SK-N-MC (cell line): ENCODE results near the gene GZF1.

Experiments
- EZH2 ChIP-seq: fragments of 200-600 bp; sonication (generic); IDR thresholded peaks from one replicate; pipeline ENCODE4 v1.6.1; 2017; ENCODE audit warnings: antibody characterized with exemption
- FOXP2 ChIP-seq: optimal IDR thresholded peaks from 2 replicates; pipeline ENCODE3; 2011; ENCODE audit warnings: mild to moderate bottlenecking, moderate library complexity; ENCODE audit not compliant: insufficient read depth; ENCODE audit errors: extremely low read length, control extremely low read depth
- POLR2AphosphoS5 ChIP-seq: IDR thresholded peaks from 2 replicates; pipeline ENCODE4 v1.6.1; 2012; ENCODE audit warnings: mild to moderate bottlenecking, low read depth, low read length, borderline replicate concordance

DNA sequence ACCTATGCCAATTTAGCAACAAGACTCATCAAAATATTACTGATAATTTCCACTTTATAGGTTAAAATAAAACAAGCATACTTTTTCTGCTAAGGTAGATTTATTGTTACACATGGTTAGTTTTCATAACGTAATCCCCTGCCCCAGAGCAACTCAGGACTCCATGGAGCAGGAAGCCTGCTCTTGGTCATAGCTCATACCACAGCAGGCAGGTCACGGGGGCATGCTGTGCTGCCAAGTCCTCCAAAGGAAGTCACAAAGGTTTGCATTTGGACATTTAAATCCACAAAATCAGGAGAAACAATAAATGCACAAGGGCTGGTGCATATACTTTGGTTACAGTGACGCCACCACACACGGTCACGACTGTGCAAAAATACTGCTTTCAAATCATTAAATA is 12.5 kb downstream of the GZF1 start:
- no peak for TF ChIP-seq EZH2
- no peak for TF ChIP-seq POLR2AphosphoS5
- no peak for TF ChIP-seq FOXP2
